ENCODE results near the gene CELA2B.

GRCh38 chr1:15526490-15527339, 50.8 kb downstream of the CELA2B start, which contains the start of gene DNAJC16:
- TF ChIP-seq CTCF (conservative IDR thresholded peaks at IDR 0.05; ENCODE audit: low read length) (no peak; the same call in 1 of the 2 replicates), EZH2phosphoT487 (IDR thresholded peaks at IDR 0.05; ENCODE audit: borderline replicate concordance, low read depth, low read length) (no peak)

Data from OCI-LY7 (cell line).